SU-DHL-6 (cell line): ENCODE data around the gene MYB.

ENCODE experiments used
- EZH2phosphoT487 ChIP-seq: fragments of 200-600 bp; sonication (generic), shearing (Covaris generic); conservative IDR thresholded peaks from 2 replicates; pipeline ENCODE4 v1.6.1; 2018; ENCODE audit warnings: mild to moderate bottlenecking, antibody characterized with exemption, low read length, moderate library complexity, mixed read lengths
- TF ChIP-seq, protein P1 (sequence below): fragments of 200-600 bp; sonication (generic); IDR thresholded peaks from one replicate; pipeline ENCODE4 v1.5.1; 2017; ENCODE audit warnings: antibody characterized with exemption, mild to moderate bottlenecking, low read length, moderate library complexity; ENCODE audit not compliant: insufficient read depth, poor library complexity, severe bottlenecking

DNA sequence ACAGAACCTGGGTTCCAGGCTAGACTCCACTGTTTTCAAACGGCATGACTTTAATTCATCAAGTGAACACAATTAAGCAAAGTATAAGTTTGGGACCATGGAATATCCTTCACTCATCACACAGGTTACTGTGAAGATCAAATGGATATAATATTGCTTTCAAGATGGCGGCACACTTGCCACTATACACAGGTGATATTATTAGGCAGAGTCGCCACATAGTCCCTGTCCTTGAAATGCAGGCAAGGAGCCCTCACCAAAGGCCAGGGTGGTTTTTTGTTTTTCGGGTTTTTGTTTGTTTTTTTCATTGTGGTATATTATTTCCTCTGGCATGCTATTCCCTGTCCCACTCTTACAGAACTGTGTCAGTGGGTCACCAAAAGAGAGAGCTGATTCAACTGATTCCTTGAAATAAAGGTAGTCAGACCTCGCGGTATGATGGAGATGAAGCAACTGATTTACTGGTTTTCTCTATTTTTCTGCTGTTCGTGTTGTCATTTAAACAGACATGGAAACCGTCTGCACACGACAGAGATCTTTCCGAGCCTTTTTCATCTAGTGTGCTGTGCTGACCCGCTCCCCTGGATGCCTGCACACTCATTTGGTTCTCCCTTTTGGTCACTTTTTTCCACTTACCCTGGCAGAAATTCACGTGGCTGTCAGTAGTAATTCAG, 29.7 kb downstream of the MYB start:
- TF ChIP-seq, protein P1, sequence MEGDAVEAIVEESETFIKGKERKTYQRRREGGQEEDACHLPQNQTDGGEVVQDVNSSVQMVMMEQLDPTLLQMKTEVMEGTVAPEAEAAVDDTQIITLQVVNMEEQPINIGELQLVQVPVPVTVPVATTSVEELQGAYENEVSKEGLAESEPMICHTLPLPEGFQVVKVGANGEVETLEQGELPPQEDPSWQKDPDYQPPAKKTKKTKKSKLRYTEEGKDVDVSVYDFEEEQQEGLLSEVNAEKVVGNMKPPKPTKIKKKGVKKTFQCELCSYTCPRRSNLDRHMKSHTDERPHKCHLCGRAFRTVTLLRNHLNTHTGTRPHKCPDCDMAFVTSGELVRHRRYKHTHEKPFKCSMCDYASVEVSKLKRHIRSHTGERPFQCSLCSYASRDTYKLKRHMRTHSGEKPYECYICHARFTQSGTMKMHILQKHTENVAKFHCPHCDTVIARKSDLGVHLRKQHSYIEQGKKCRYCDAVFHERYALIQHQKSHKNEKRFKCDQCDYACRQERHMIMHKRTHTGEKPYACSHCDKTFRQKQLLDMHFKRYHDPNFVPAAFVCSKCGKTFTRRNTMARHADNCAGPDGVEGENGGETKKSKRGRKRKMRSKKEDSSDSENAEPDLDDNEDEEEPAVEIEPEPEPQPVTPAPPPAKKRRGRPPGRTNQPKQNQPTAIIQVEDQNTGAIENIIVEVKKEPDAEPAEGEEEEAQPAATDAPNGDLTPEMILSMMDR: no peak
- TF ChIP-seq EZH2phosphoT487: no peak
